HG02571 (cell line): Measurements from ENCODE around the gene ERP44.
"Not testable (repeated sequence)": the region's sequence is repeated elsewhere in the genome, so short reads cannot be mapped to it uniquely, and the experiment has no call there.

ENCODE experiments used
- ATAC-seq: cut with Tn5 transposase; IDR thresholded peaks from one replicate; pipeline ENCODE4 v1.9.1; 2021; ENCODE audit warnings: mild to moderate bottlenecking, moderate library complexity; ENCODE audit not compliant: unreplicated experiment

Gene ERP44

DNA sequence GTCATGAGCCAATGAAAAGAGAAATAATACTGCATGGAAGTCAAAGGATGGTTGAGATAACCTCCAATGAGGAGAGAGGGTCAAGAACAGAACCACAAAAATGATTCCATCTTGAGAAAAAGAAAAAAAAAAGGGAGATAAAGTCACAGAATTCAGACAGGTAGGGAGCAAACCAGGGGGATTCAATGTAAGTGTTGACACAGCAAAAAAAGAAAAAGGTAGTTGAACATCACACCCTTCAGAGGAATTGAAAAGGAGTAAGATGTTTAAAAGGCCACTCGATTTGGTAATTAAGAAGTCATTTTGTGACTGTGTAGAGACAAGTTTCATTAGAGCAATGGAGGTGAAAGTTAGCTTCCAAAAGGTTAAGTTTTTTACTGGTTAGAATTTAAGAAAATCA is 79.3 kb downstream of the ERP44 start:
- no peak for ATAC-seq

DNA sequence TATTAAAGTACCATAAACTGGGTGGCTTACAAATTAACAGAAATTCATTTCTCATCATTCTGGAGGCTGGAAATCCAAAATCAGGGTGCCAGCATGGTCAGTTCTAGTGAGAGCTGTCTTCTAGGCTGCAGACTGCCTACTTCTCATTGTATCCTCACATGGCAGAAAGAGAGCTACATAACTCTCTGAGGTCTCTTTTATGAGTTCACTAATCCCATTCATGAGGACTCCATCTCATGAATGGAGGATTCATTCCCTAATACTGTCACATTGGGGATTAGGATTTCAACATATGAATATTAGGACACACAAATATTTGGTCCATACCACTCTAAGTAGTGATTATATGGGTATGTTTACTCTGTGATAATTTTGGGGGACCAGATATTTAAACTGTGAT is 84.0 kb downstream of the ERP44 start:
- no peak for ATAC-seq

DNA sequence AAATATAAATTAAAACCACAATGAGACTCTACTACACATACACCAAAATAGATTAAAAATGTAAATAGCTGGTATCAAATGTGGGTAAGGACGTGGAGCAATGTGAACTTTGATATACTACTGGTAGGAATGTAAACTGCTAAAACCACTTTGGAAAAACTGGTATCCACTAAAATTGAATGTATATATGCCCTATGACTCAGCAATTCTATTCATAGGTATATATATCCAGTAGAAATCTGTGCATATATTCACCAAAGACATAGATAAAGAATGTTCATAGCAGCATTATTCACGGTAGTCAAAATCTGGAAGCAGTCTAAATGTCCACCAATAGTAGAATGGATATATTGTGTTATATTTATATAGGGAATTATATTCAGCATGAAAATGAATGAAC is 85.2 kb downstream of the ERP44 start:
- no peak for ATAC-seq

DNA sequence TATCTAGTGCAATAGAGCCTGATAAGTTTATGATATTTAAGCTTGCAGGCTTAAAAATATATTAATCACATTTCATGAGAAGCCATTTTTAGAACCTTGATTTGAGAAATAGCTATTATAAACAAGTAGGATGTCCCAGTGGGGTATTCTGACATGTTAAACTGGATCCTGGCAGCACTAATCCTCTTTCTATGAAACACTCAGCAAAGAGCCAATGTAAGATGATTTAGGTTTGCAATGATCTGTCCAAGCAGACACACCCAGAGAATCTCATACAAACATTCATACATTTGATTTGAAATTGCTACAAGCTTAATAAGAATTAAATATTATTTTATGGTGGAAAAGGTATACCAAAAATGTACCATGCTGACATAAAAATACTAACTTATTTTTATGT is 86.5 kb downstream of the ERP44 start:
- ATAC-seq: no peak

- ATAC-seq: no peak
Observed at GRCh38 chr9:100011062-100011681, 87.6 kb downstream of the ERP44 start.

DNA sequence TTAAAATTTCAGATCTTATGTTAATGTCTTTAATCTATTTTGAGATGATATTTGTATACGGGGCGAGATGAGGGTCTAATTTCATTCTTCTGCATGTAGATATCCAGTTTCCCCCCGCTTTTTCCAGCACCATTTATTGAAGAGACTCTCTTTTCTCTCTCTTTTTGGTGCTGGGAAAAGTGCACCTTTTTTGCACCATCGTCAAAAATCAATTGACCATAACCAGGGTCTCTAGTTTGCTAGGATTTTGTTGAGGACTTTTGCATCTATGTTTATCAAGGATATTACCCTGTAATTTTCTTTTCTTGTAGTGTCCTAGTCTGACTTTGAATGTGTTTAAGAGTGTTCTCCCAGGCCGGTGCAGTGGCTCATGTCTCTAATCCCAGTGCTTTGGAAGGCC is 99.0 kb downstream of the ERP44 start:
- no peak for ATAC-seq

DNA sequence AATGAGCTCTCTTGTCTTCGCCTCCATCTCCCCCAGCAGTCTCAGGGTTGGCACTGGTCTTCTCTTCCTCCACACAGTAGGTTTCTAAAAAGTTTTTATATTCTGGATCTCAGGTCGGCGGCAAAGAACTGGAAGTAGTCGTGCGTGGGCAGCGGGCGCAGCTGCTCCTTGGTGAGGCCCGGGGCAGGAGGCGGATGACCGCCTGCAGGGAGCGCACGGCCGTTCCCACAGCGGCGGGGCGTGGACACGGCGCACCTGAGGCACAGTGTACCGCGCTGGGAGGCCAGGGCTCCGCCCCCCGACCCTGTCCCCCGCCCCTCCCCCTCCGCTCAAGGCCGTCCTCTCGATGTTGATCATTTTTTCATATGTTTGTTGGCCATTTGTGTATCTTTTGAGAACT is 99.9 kb downstream of the ERP44 start:
- no peak for ATAC-seq

DNA sequence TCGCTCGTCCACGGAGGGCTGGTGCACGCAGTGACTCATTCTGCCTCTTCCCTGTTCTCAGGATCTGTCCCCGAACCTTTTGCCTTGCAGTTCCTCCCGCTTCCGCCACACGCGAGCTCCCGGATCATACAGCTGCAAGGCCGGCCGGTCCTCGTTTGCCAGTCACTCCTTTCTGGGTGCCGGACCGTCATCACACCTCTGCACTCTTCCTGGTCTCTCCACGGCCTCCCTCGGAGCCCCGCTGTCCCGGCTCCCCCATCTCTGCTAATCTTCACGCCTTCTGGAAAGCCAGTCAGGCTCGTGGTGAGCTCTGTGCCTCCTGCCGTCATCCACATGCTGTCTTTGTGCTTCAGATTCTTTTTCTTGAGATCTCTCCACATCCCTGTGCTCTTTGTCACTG is 100.5 kb downstream of the ERP44 start:
- no peak for ATAC-seq

DNA sequence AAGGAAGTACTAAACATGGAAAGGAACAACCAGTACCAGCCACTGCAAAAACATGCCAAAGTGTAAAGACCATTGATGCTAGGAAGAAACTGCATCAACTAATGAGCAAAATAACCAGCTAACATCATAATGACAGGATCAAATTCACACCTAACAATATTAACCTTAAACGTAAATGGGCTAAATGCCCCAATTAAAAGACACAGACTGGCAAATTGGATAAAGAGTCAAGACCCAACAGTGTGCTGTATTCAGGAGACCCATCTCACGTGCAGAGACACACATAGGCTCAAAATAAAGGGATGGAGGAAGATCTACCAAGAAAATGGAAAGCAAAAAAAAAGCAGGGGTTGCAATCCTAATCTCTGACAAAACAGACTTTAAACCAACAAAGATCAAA is 108.3 kb downstream of the ERP44 start:
- not testable (repeated sequence) for ATAC-seq

- ATAC-seq: no peak
Observed at GRCh38 chr9:99986642-99987041, 112.2 kb downstream of the ERP44 start.

GRCh38 chr9:99980598-99980997 is 118.2 kb downstream of the ERP44 start:
- ATAC-seq: no peak

DNA sequence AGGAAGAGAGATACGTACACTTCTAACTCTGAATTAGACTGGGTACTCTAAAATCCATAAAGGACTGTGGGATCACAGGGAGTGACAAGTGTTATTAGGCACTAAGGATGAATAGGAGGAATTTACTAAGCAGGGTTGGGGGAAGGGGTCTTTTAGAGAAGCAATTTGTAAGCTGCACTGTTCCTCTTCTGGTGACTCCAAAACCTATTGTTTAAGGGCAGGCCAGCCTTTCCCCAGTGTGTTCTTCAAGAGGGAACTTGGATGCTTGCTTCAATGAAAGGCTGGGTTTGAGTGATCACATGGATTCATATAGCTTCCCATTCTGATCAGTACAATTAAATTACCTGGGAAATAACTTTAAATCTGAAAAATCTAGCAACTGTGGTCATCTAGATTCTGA is 120.6 kb downstream of the ERP44 start:
- no peak for ATAC-seq

DNA sequence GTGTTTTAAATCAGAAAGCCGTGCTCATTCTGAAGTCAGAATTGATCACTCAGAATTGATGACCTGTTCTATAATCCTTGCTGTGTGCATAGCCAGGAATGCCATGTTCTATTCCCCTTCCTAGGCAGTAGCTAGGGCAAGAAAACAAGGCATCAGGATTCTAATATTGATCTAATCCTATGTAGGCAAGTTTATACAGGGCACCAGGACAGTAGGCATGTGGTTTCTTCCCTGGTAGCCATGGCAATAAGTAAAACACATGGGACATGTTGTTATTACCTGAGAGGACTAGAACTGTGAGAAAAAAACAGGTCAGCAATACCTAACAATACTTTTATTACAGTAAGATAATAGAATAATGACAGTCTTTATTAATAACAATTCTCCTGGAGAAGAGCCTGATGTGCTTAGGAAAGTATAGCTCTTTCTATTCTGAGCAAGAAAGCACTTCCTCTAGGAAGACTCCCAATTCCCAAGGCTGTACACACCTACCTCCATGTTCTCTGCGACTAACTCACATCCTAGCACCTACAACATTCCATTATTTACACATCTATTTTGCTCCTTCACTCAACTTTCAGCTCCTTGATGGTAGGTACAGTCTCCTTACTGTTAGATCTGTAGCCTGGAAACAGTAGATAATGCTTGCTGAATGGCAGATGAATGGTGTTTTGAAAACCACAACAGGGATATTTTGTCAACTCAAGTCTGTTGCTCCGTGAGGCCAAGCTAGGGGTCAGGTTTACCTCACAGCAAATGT is 121.6 kb downstream of the ERP44 start:
- no peak for ATAC-seq

DNA sequence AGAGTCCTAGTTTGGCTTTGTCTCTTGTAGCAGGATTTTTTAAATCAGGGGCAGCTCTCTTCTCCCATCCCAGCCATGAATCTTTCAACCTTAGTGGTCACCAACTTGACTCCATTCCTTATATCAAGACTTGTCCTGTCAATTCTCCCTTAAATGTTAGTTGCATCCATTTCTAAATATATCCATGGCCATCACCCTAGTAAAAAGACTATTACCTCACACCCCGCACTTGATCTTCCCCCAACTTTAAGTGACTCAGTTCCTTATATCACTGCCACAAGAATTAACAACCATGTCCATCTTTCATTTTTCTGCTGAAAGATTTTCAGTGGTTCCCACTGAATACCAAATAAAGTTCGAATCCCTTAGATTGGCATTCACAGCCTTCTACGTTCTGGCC is 125.3 kb downstream of the ERP44 start:
- ATAC-seq: no peak

- ATAC-seq: no peak
Observed at GRCh38 chr9:99971410-99971809, 127.4 kb downstream of the ERP44 start.

DNA sequence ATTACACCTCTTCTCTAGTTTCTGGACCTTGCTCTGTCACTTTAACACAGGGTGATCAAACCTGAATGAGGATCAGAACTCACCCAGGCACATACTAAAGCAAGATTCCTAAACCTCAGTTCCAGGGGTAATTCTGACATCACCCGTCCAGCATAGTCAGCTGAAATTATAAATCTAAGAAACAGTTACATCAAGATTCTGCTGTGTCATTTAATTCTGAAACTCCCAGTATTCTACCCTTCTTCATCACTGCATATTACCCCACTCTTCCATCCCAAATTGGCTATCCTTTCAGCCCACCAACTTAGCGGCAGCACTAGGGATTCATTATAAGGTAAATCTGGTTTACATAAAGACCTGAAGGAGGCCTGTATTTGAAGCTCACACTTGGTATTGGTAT is 128.3 kb downstream of the ERP44 start:
- ATAC-seq: no peak

GRCh38 chr9:99967457-99967856 is 131.3 kb downstream of the ERP44 start:
- no peak for ATAC-seq

DNA sequence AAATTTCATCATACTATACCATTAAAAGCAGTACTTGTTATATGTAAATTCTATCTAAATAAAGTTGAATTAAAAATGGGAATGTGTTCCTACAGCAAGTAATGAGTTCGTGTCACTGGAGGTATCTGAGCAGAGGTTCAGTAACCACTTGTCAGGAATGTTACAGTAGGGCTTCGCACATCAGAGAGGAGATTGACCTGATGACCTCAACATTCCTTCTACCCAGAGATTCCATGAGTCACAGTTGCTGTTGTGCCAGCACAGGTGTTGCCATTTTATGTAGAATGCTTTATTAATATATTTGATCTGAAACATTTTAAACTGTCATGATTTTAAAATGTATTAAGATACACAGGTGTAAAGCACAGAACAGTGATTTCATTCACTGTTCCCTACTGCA is 132.1 kb downstream of the ERP44 start:
- ATAC-seq: no peak

GRCh38 chr9:99966001-99966400 is 132.8 kb downstream of the ERP44 start:
- ATAC-seq: no peak

- no peak for ATAC-seq
Observed at GRCh38 chr9:99964336-99964735, 134.5 kb downstream of the ERP44 start.

- ATAC-seq: no peak
Observed at GRCh38 chr9:99962680-99963261, 136.0 kb downstream of the ERP44 start.

DNA sequence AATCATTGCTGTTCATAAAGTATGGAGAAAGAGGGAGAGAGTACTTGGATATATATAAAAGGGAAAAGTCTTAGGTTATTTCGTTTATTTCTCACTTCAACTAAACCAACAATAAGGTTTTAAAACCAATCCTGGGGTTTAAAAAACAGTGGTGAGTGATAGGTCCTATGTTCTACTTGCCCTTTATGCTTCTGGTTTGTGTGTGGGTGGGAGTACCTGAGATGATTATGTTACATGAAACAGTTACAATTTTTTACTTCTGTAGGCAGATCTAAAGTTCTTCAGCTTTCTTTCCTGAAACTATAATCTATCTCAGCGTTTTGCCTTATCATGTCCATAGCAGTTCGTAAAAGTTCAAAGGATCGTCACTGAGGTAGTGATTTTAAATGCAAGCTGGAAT is 143.2 kb downstream of the ERP44 start:
- no peak for ATAC-seq
